HepG2 (cell line): Measurements from ENCODE around the gene GPATCH8. TPM values are rescaled to one million over a fixed set of nuclear protein-coding genes. Genes with fewer than 3 reads are reported as not detected.

ENCODE experiments used
- ARID4A ChIP-seq: sonication (generic); formaldehyde crosslinking; IDR thresholded peaks from 2 replicates; pipeline ENCODE4 v1.5.0; 2020; ENCODE audit warnings: mild to moderate bottlenecking, missing genetic modification reagents, borderline replicate concordance
- HNF1B ChIP-seq: sonication (generic); formaldehyde crosslinking; IDR thresholded peaks from 2 replicates; pipeline ENCODE4 v1.5.1; 2020; ENCODE audit warnings: mild to moderate bottlenecking, moderate library complexity, missing genetic modification reagents
- MEF2D ChIP-seq: sonication (generic); formaldehyde crosslinking; IDR thresholded peaks from 2 replicates; pipeline ENCODE4 v1.5.1; 2020; ENCODE audit warnings: mild to moderate bottlenecking, missing genetic modification reagents
- SAP130 ChIP-seq: IDR thresholded peaks from 2 replicates; pipeline ENCODE4 v1.6.1; 2016; ENCODE audit warnings: low read depth
- ZBTB38 ChIP-seq: sonication (generic); formaldehyde crosslinking; IDR thresholded peaks from 2 replicates; pipeline ENCODE4 v1.5.1; 2020; ENCODE audit warnings: mild to moderate bottlenecking, missing genetic modification reagents
- ZFP91 ChIP-seq: sonication (generic); formaldehyde crosslinking; IDR thresholded peaks from 2 replicates; pipeline ENCODE4 v1.9.0; 2022; ENCODE audit warnings: missing genetic modification reagents, mild to moderate bottlenecking, borderline replicate concordance
- ZNF280D ChIP-seq: sonication (generic); formaldehyde crosslinking; IDR thresholded peaks from 2 replicates; pipeline ENCODE4 v1.5.1; 2020; ENCODE audit warnings: mild to moderate bottlenecking, missing genetic modification reagents
- polyA plus RNA-seq, 8 experiments: library from polyadenylated mRNA; depleted of rRNA in 3 of 8; stranded (reverse) in 7 of 8; unstranded in 1 of 8; fragments of >200 nt; fragmentation: Illumina TruSeq in 4 of 8; extraction: Trizol in 4 of 8; gene quantifications; 2 replicates each; pipeline versions ENCODE4 v1.2.1 to v1.2.3, GENCODE V29; 2011 to 2016; ENCODE audit warnings: low read depth in 4 of 8, missing spikeins in 1 of 8, mixed read lengths in 1 of 8; ENCODE audit not compliant: insufficient read depth in 1 of 8
- total RNA-seq, 5 experiments: library from RNA; depleted of rRNA; stranded (reverse); fragments of >200 nt; fragmentation: Illumina TruSeq; extraction: Trizol; gene quantifications; 2 replicates each; pipeline ENCODE4 v1.2.3, GENCODE V29; 2016; ENCODE audit warnings: low read depth in 1 of 5
- TF ChIP-seq, protein P1 (sequence below): sonication (generic); formaldehyde crosslinking; IDR thresholded peaks from 2 replicates; pipeline ENCODE4 v1.5.0; 2020; ENCODE audit warnings: mild to moderate bottlenecking, missing genetic modification reagents
- TF ChIP-seq, protein P2 (sequence below): sonication (generic); formaldehyde crosslinking; IDR thresholded peaks from 2 replicates; pipeline ENCODE4 v1.4.0; 2020; ENCODE audit warnings: missing genetic modification reagents, borderline replicate concordance

Gene GPATCH8
- total and polyA plus RNA-seq, 2 of the 13 experiments (the other 11 are each of a cell fraction or from before 2014, with no cell fraction given), result 20.7 to 21.5 TPM

DNA sequence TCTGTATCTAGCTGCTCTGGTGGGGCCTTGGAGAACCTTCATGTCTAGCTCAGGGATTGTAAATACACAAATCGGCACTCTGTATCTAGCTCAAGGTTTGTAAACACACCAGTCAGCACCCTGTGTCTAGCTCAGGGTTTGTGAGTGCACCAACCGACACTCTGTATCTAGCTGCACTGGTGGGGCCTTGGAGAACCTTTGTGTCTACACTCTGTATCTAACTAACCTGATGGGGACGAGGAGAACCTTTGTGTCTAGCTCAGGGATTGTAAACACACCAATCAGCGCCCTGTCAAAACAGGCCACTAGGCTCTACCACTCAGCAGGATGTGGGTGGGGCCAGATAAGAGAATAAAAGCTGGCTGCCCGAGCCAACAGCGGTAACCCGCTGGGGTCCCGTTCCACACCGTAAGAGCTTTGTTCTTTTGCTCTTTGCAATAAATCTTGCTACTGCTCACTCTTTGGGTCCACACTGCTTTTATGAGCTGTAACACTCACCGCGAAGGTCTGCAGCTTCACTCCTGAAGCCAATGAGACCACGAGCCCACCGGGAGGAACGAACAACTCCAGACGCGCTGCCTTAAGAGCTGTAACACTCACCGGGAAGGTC is 133.7 kb downstream of the GPATCH8 start (continued):
- TF ChIP-seq SAP130 (peak; percentile 76), ARID4A (peak; percentile 46; the same call in 1 of the 2 replicates), ZBTB38 (CRISPR knock-in tag) (peak; percentile 95), HNF1B (CRISPR knock-in tag) (peak; percentile 54), ZFP91 (CRISPR knock-in tag) (peak; percentile 69), ZNF280D (CRISPR knock-in tag) (0 out of 2 replicates have a peak, but pooled peaks have one; percentile 34), MEF2D (CRISPR knock-in tag) (0 out of 2 replicates have a peak, but pooled peaks have one; percentile 48)
- TF ChIP-seq, protein P1, sequence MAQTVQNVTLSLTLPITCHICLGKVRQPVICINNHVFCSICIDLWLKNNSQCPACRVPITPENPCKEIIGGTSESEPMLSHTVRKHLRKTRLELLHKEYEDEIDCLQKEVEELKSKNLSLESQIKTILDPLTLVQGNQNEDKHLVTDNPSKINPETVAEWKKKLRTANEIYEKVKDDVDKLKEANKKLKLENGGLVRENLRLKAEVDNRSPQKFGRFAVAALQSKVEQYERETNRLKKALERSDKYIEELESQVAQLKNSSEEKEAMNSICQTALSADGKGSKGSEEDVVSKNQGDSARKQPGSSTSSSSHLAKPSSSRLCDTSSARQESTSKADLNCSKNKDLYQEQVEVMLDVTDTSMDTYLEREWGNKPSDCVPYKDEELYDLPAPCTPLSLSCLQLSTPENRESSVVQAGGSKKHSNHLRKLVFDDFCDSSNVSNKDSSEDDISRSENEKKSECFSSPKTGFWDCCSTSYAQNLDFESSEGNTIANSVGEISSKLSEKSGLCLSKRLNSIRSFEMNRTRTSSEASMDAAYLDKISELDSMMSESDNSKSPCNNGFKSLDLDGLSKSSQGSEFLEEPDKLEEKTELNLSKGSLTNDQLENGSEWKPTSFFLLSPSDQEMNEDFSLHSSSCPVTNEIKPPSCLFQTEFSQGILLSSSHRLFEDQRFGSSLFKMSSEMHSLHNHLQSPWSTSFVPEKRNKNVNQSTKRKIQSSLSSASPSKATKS (CRISPR knock-in tag), result peak; percentile 62; the same call in 1 of the 2 replicates
- TF ChIP-seq, protein P2, sequence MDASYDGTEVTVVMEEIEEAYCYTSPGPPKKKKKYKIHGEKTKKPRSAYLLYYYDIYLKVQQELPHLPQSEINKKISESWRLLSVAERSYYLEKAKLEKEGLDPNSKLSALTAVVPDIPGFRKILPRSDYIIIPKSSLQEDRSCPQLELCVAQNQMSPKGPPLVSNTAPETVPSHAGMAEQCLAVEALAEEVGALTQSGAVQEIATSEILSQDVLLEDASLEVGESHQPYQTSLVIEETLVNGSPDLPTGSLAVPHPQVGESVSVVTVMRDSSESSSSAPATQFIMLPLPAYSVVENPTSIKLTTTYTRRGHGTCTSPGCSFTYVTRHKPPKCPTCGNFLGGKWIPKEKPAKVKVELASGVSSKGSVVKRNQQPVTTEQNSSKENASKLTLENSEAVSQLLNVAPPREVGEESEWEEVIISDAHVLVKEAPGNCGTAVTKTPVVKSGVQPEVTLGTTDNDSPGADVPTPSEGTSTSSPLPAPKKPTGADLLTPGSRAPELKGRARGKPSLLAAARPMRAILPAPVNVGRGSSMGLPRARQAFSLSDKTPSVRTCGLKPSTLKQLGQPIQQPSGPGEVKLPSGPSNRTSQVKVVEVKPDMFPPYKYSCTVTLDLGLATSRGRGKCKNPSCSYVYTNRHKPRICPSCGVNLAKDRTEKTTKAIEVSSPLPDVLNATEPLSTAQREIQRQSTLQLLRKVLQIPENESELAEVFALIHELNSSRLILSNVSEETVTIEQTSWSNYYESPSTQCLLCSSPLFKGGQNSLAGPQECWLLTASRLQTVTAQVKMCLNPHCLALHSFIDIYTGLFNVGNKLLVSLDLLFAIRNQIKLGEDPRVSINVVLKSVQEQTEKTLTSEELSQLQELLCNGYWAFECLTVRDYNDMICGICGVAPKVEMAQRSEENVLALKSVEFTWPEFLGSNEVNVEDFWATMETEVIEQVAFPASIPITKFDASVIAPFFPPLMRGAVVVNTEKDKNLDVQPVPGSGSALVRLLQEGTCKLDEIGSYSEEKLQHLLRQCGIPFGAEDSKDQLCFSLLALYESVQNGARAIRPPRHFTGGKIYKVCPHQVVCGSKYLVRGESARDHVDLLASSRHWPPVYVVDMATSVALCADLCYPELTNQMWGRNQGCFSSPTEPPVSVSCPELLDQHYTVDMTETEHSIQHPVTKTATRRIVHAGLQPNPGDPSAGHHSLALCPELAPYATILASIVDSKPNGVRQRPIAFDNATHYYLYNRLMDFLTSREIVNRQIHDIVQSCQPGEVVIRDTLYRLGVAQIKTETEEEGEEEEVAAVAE (CRISPR knock-in tag), result peak; percentile 98
